Mesenchymal stem cell (in vitro differentiated cells and primary cell): ENCODE data around the gene TMEM248.
A peak's percentile ranks its signal among the peaks of the same experiment; 100 is the strongest.

Experiments
- DNase-seq: peaks from one replicate; pipeline ENCODE4 v3.0.0-alpha.2; 2013
- H2AFZ ChIP-seq: one replicate; pipeline ENCODE4 v1.6.1; 2013; ENCODE audit warnings: low read depth, mild to moderate bottlenecking, control low read depth, inconsistent platforms, low read length, moderate library complexity
- H2AK5ac ChIP-seq: 2 replicates; pipeline ENCODE4 v1.6.1; 2013; ENCODE audit warnings: low read length, moderate library complexity, mild to moderate bottlenecking, inconsistent platforms; ENCODE audit not compliant: severe bottlenecking
- H2BK120ac ChIP-seq: one replicate; pipeline ENCODE4 v1.6.1; 2013; ENCODE audit warnings: low read depth, mild to moderate bottlenecking, inconsistent platforms, low read length, moderate library complexity
- H2BK12ac ChIP-seq, 2 experiments: one replicate each; pipeline ENCODE4 v1.6.1; 2013; ENCODE audit warnings: inconsistent platforms in 2 of 2, low read length in 2 of 2, mild to moderate bottlenecking in 2 of 2, moderate library complexity in 2 of 2, control low read depth in 1 of 2
- H2BK15ac ChIP-seq: one replicate; pipeline ENCODE4 v1.6.1; 2013; ENCODE audit warnings: mild to moderate bottlenecking, low read depth, inconsistent platforms; ENCODE audit not compliant: poor library complexity, severe bottlenecking
- H2BK5ac ChIP-seq: 2 replicates; pipeline ENCODE4 v1.6.1; 2013; ENCODE audit warnings: low read depth, mild to moderate bottlenecking, low read length, control low read depth, inconsistent platforms; ENCODE audit not compliant: poor library complexity, severe bottlenecking
- H3K14ac ChIP-seq, 2 experiments: one replicate each; pipeline ENCODE4 v1.6.1; 2013; ENCODE audit warnings: inconsistent platforms in 2 of 2, low read length in 2 of 2, control low read depth in 1 of 2, mild to moderate bottlenecking in 1 of 2, moderate library complexity in 1 of 2
- H3K18ac ChIP-seq, 2 experiments: one replicate each; pipeline ENCODE4 v1.6.1; 2013; ENCODE audit warnings: inconsistent platforms in 2 of 2, low read length in 2 of 2, control low read depth in 1 of 2, low read depth in 1 of 2, mild to moderate bottlenecking in 1 of 2
- H3K23ac ChIP-seq, 2 experiments: one replicate each; pipeline ENCODE4 v1.6.1; 2013; ENCODE audit warnings: inconsistent platforms in 2 of 2, low read length in 2 of 2, mild to moderate bottlenecking in 2 of 2, moderate library complexity in 2 of 2, control low read depth in 1 of 2
- H3K27ac ChIP-seq: 2 replicates; pipeline ENCODE4 v1.5.1; 2013; ENCODE audit warnings: mild to moderate bottlenecking, moderate library complexity, low read length, control low read depth, inconsistent platforms; ENCODE audit not compliant: poor library complexity, severe bottlenecking
- H3K27me3 ChIP-seq, 2 experiments: 2 replicates each; pipeline versions ENCODE4 v1.6.1 to v1.7.0; 2013; ENCODE audit warnings: low read length in 2 of 2, mild to moderate bottlenecking in 2 of 2, moderate library complexity in 2 of 2, control low read depth in 1 of 2, inconsistent platforms in 1 of 2; ENCODE audit not compliant: control insufficient read depth in 1 of 2, insufficient read depth in 1 of 2
- H3K36me3 ChIP-seq, 2 experiments: 2 replicates each; pipeline versions ENCODE4 v1.6.1 to v1.7.0; 2013; ENCODE audit warnings: low read length in 2 of 2, control low read depth in 1 of 2, inconsistent platforms in 1 of 2, low read depth in 1 of 2, mild to moderate bottlenecking in 1 of 2; ENCODE audit not compliant: insufficient read depth in 2 of 2, control insufficient read depth in 1 of 2
- H3K4ac ChIP-seq, 2 experiments: one replicate each; pipeline ENCODE4 v1.6.1; 2013; ENCODE audit warnings: inconsistent platforms in 2 of 2, low read length in 2 of 2, mild to moderate bottlenecking in 2 of 2, moderate library complexity in 2 of 2, control low read depth in 1 of 2, low read depth in 1 of 2
- H3K4me1 ChIP-seq: 2 replicates; pipeline ENCODE4 v1.6.1; 2013; ENCODE audit warnings: low read depth, low read length, control low read depth; ENCODE audit not compliant: control insufficient read depth, insufficient read depth
- H3K4me2 ChIP-seq: 2 replicates; pipeline ENCODE4 v1.6.1; 2013; ENCODE audit warnings: low read length, mild to moderate bottlenecking, inconsistent platforms; ENCODE audit not compliant: poor library complexity, severe bottlenecking
- H3K4me3 ChIP-seq, 2 experiments: 2 replicates each; pipeline versions ENCODE4 v1.5.1 to v1.7.0; 2013; ENCODE audit warnings: low read length in 2 of 2, mild to moderate bottlenecking in 2 of 2, control low read depth in 1 of 2, low read depth in 1 of 2; ENCODE audit not compliant: insufficient read depth in 1 of 2
- H3K79me1 ChIP-seq: replicated peaks from 2 replicates; pipeline ENCODE4 v1.6.1; 2013; ENCODE audit warnings: mild to moderate bottlenecking, control low read depth, low read length, inconsistent platforms; ENCODE audit not compliant: poor library complexity, severe bottlenecking
- H3K9ac ChIP-seq: 2 replicates; pipeline ENCODE4 v1.7.0; 2013; ENCODE audit warnings: mild to moderate bottlenecking, low read length, moderate library complexity
- H3K9me3 ChIP-seq: 2 replicates; pipeline ENCODE4 v1.7.0; 2013; ENCODE audit warnings: mild to moderate bottlenecking, low read length; ENCODE audit not compliant: control insufficient read depth
- H4K8ac ChIP-seq: one replicate; pipeline ENCODE4 v1.6.1; 2013; ENCODE audit warnings: inconsistent platforms, mild to moderate bottlenecking, low read length, moderate library complexity
- H4K91ac ChIP-seq: one replicate; pipeline ENCODE4 v1.6.1; 2013; ENCODE audit warnings: mild to moderate bottlenecking, low read length, inconsistent platforms
- WGBS: methylation state at CpG from one replicate; pipeline ENCODE4 v1.1.7; 2013; ENCODE audit warnings: mixed read lengths; 5-methylcytosine and 5-hydroxymethylcytosine counted together

Gene TMEM248

GRCh38 chr7:66899552-66900280 is 21.3 kb upstream of the TMEM248 start:
- no peaks in the 10 kb centered on the region for H3K9me3 ChIP-seq
- no peak overlapping the region for H2AK5ac ChIP-seq
- 93% methylated on average over 7 of the region's 7 CpGs for WGBS
- no peak overlapping the region for H4K8ac ChIP-seq
- H2AFZ ChIP-seq = no peak overlapping the region
- H2BK5ac ChIP-seq = no peak overlapping the region
- H3K9ac ChIP-seq = no peak overlapping the region
- H4K91ac ChIP-seq = peak overlapping the region; percentile 62
- no peak for DNase-seq
- H3K36me3 ChIP-seq = peaks cover 40 to 49% of the 10 kb centered on the region in 2 experiments
- H2BK120ac ChIP-seq = no peak overlapping the region
- no peak overlapping the region for H3K18ac ChIP-seq
- no peaks in the 10 kb centered on the region for H3K4me1 ChIP-seq
- no peak overlapping the region for H3K27ac ChIP-seq
- H2BK15ac ChIP-seq = no peak overlapping the region
- no peak overlapping the region for H2BK12ac ChIP-seq
- H3K4me3 ChIP-seq = no peak overlapping the region
- H3K14ac ChIP-seq = no peak overlapping the region
- H3K4ac ChIP-seq = no peak overlapping the region
- no peaks in the 10 kb centered on the region for H3K27me3 ChIP-seq
- no peaks in the 10 kb centered on the region for H3K79me1 ChIP-seq
- no peak overlapping the region for H3K23ac ChIP-seq
- H3K4me2 ChIP-seq = no peak overlapping the region

GRCh38 chr7:66901941-66902843 is 18.8 kb upstream of the TMEM248 start:
- no peak overlapping the region for H3K18ac ChIP-seq
- H3K27ac ChIP-seq = no peak overlapping the region
- H3K23ac ChIP-seq = no peak overlapping the region
- no peak overlapping the region for H2AFZ ChIP-seq
- no peak overlapping the region for H3K4me3 ChIP-seq
- H3K9ac ChIP-seq = no peak overlapping the region
- no peak overlapping the region for H2AK5ac ChIP-seq
- no peaks in the 10 kb centered on the region for H3K27me3 ChIP-seq
- H3K9me3 ChIP-seq = no peaks in the 10 kb centered on the region
- no peak overlapping the region for H2BK120ac ChIP-seq
- no peak overlapping the region for H3K4me2 ChIP-seq
- no peak overlapping the region for H3K14ac ChIP-seq
- no peaks in the 10 kb centered on the region for H3K79me1 ChIP-seq
- no peak for DNase-seq
- no peak overlapping the region for H3K4ac ChIP-seq
- H2BK12ac ChIP-seq = no peak overlapping the region
- H4K91ac ChIP-seq = no peak overlapping the region
- no peak overlapping the region for H2BK5ac ChIP-seq
- no peaks in the 10 kb centered on the region for H3K4me1 ChIP-seq
- 96% methylated on average over 47 of the region's 47 CpGs for WGBS
- peaks cover 34 to 53% of the 10 kb centered on the region in 2 experiments for H3K36me3 ChIP-seq
- H2BK15ac ChIP-seq = no peak overlapping the region
- no peak overlapping the region for H4K8ac ChIP-seq

- DNase-seq = no peak
- 96% methylated on average over 19 of the region's 19 CpGs for WGBS
Measured at GRCh38 chr7:66902844-66903180, 18.2 kb upstream of the TMEM248 start.

GRCh38 chr7:66903360-66904062 is 17.5 kb upstream of the TMEM248 start:
- Histone ChIP-seq H2BK15ac (no peak overlapping the region), H3K36me3 (peaks cover 24 to 47% of the 10 kb centered on the region in 2 experiments), H4K91ac (no peak overlapping the region), H2BK120ac (no peak overlapping the region), H2BK12ac (no peak overlapping the region), H3K4ac (no peak overlapping the region), H2AFZ (no peak overlapping the region), H3K9me3 (no peaks in the 10 kb centered on the region), H3K18ac (no peak overlapping the region), H3K27me3 (no peaks in the 10 kb centered on the region), H3K79me1 (no peaks in the 10 kb centered on the region), H3K14ac (no peak overlapping the region), H3K4me2 (no peak overlapping the region), H4K8ac (no peak overlapping the region), H2BK5ac (no peak overlapping the region), H3K4me1 (no peaks in the 10 kb centered on the region), H3K27ac (no peak overlapping the region), H3K9ac (no peak overlapping the region), H2AK5ac (no peak overlapping the region), H3K23ac (peak overlapping the region in 1 of 2 experiments; percentile 37), H3K4me3 (no peak overlapping the region)
- no peak for DNase-seq
- 93% methylated on average over 32 of the region's 32 CpGs for WGBS

More at GRCh38 chr7:66902844-66903180, 18.2 kb upstream of the TMEM248 start:
- Histone ChIP-seq H3K4me2 (no peak overlapping the region), H3K18ac (no peak overlapping the region), H2BK5ac (no peak overlapping the region), H4K91ac (no peak overlapping the region), H3K4me1 (no peaks in the 10 kb centered on the region), H3K9me3 (no peaks in the 10 kb centered on the region), H2BK15ac (no peak overlapping the region), H2AFZ (no peak overlapping the region), H3K4me3 (no peak overlapping the region), H4K8ac (no peak overlapping the region), H3K27me3 (no peaks in the 10 kb centered on the region), H2BK12ac (no peak overlapping the region), H3K36me3 (peaks cover 31 to 53% of the 10 kb centered on the region in 2 experiments), H3K14ac (no peak overlapping the region), H2AK5ac (no peak overlapping the region), H3K23ac (no peak overlapping the region), H3K4ac (no peak overlapping the region), H3K9ac (no peak overlapping the region), H3K79me1 (no peaks in the 10 kb centered on the region), H2BK120ac (no peak overlapping the region), H3K27ac (no peak overlapping the region)
